ENCODE measurements around the gene CFAP20DC.

CFAP20DC gene

DNA sequence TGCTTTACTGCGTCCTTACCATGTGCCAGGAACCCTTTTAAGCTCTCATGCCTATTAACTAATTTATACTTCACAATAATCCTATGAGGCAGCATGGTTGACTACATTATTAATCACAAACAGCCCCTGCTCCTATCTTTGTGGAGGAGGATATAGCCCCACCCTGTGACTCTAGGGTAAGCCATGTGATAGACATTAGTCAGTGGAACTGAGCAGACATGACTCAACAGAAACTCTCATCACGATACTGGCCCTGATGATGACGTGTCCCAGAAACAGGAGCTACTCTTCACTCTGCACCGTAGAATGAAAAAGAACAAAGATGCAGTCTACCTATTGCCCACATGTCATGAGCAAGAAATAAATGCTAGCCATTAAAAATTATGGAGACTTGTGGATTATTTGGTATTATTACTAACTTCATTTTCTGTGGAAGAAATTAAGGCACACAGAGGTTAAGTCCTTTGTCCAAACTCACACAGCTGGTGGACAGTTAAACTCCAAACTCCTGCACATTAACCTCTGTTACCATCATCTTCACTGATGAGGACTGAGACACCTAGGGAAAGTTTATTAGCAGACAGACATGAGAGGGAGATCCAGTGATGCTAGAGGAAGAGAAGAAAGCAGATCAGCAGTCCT lies 51.2 kb downstream of the CFAP20DC start:
- no peak overlapping the region for H3K27ac ChIP-seq
- TF ChIP-seq CTCF (conservative IDR thresholded peaks at IDR 0.05): no peak

DNA sequence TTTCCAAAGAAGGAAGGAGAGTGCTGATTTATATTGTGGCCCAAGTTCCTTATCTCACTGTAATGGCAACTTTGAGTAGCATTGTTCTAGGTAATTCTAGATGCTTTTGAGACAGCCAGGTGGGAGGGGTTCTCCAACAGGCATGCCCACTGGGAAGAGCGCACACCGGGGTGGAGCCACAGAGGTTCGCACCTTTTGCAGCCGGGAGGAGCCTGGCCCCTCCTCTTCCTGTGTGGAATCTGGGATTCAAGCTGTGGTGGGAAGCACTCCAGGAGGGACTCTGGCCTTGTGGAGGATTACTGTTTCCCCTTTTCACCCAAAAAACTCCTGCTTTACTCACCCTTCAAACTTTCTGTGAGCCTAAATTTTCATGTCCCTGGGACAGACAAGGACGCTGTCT lies 53.1 kb downstream of the CFAP20DC start:
- TF ChIP-seq CTCF (conservative IDR thresholded peaks at IDR 0.05): no peak
- H3K27ac ChIP-seq: no peak overlapping the region

GRCh38 chr3:58994746-58995330 lies 55.0 kb downstream of the CFAP20DC start:
- TF ChIP-seq CTCF (conservative IDR thresholded peaks at IDR 0.05): peak; percentile 93
- H3K27ac ChIP-seq: no peak overlapping the region

GRCh38 chr3:58993547-58993946 lies 56.3 kb downstream of the CFAP20DC start:
- no peak overlapping the region for H3K27ac ChIP-seq
- TF ChIP-seq CTCF (conservative IDR thresholded peaks at IDR 0.05): no peak

- H3K27ac ChIP-seq: no peak overlapping the region
- no peak for TF ChIP-seq CTCF (conservative IDR thresholded peaks at IDR 0.05)
Measured at GRCh38 chr3:58991623-58992022, 58.2 kb downstream of the CFAP20DC start.

- no peak overlapping the region for H3K27ac ChIP-seq
- TF ChIP-seq CTCF (conservative IDR thresholded peaks at IDR 0.05): no peak
Measured at GRCh38 chr3:58991026-58991425, 58.8 kb downstream of the CFAP20DC start.

GRCh38 chr3:58989955-58990354 lies 59.9 kb downstream of the CFAP20DC start:
- no peak overlapping the region for H3K27ac ChIP-seq
- TF ChIP-seq CTCF (conservative IDR thresholded peaks at IDR 0.05): no peak

Data from VCaP (cell line).